Activated CD8-positive, alpha-beta memory T cell treated with anti-CD3 and anti-CD28 coated beads, Interleukin-2, amount 50 U/mL, for 24 hours (primary cell): ENCODE measurements around the gene TTC13.
"Not testable (repeated sequence)": the region's sequence is repeated elsewhere in the genome, so short reads cannot be mapped to it uniquely, and the experiment has no call there.

Experiments
- DNase-seq: peaks from one replicate; pipeline ENCODE4 v3.0.0-alpha.2; 2020; ENCODE audit errors: extremely low read depth

The TTC13 gene

DNA sequence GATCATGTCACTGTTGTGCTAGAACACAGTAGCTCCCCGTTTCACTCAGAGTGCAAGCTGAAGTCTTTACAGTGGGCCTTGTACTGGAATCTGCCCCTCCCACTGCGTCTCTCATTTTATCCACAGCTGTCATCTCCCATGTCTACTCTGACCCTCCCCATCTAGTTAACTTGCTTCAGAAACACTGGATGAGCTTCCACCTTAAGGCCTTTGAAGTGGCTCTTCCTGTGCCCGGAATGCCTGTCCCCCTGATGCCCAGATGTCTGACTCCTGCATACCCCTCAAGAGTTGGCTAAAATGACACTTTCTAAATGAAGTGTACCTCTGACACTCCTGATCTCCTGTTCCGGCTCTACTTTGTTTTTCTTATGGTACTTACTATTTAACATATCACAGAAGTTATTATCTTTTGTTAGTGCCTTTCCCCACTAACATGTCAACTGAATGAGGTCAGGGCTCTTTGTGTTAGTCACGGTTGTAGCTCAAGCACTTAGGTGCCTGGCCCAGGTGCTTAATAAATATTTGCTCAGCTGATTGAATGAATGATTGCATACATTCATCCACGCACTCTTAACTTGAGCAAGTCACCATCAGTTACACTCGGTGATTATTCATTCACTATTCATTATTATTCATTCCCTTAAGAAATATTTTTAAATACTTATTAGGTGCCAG, 13.6 kb upstream of the TTC13 start:
- DNase-seq = no peak

- DNase-seq = no peak
Observed at GRCh38 chr1:230987448-230987847, 8.8 kb upstream of the TTC13 start.

DNA sequence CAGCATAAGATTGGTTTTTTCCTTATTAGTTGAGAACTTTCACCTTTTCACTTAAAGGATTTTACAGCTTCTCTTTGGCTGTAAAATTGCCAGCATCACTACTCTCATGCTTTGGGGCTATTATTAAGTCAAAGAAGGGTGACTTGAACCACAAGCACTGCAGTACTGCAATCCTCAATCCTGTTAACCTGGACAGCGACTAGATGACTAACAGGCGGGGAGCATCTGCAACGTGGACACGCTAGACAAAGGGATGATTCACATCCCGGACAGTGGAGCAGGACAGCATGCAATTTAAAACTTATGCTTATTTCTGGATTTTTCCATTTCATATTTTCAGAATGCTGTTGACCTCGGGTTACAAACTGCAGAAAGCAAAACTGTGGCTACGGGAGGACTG, 8.3 kb upstream of the TTC13 start:
- DNase-seq = no peak

- DNase-seq = no peak
Observed at GRCh38 chr1:230985711-230986110, 7.0 kb upstream of the TTC13 start.

DNA sequence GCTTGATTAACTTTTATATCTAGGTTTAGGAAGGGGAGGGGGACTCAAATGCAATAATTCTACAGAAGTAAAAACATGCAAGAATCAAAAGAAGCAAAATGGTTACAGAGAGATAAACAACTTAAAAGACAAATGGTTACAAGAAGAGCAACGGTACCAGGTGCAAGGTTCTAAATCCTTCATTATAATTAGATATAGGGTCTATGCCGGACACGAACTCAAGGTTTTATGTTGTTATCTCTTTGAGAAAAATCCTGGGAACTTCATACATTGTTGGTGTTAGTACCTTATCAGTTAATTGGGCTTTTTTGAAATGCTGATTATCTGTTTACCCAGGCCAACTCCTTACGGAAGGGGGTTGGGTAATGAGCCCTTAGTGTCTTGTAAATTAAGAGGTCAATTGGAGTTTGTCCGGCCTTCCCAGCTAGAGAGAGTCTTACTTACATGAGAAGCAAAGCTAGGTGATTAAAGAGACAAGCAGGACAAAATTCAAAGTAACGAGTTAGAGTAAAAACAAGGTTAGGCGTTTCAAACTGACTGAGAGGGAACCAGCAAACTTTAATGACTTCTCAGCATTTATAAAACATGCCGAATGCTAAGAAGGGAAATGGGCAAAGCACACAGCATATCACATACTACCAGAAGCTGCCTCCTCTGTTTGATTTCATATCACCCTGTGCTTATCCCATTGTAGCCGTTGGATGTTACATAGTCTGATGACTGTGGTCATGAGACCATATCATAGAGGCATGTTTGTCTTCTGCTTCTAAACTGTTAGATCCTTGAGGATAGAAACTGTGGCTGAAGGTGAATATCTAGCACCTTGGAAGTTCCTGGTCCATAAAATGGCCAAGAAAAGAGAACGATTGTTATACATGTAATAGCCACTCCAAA, 6.2 kb upstream of the TTC13 start:
- DNase-seq = not testable (repeated sequence)

DNA sequence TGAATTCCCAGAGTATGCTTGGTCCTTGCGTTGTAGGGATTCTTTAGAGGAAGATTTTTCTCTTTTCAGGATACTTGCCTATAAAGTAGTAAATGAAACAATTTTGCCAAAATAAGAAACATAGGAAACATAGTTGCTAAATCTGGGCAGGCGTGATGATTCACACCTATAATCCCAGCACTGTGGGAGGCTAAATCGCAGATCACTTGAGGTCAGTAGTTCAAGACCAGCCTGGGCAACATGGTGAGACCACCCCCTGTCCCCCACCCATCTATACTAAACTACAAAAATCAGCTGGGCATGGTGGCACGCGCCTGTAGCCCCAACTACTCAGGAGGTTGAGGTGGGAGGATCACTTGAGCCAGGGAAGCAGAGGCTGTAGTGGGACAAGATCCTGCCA, 5.2 kb upstream of the TTC13 start:
- DNase-seq = no peak

- no peak for DNase-seq
Observed at GRCh38 chr1:230982696-230983095, 4.0 kb upstream of the TTC13 start.

GRCh38 chr1:230979952-230980351, 1.3 kb upstream of the TTC13 start:
- DNase-seq = no peak

DNA sequence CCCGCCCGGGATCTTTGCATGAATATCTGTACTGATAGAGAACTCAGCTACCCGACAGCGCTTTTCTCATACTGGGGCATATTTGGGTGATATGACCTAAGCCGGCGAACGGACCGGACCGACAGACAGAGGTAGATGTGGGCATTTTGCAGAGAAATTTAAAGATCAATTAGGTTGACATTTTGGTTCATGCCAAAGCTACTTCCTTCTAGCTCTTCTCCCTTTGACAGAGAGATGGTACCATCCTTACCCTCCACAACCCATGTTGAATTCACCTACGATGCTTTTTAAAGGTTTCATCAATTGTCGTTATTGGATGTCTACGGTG, 692 bp upstream of the TTC13 start:
- DNase-seq = no peak

- DNase-seq = no peak
Observed at GRCh38 chr1:230977761-230978490, 735 bp downstream of the TTC13 start.

DNA sequence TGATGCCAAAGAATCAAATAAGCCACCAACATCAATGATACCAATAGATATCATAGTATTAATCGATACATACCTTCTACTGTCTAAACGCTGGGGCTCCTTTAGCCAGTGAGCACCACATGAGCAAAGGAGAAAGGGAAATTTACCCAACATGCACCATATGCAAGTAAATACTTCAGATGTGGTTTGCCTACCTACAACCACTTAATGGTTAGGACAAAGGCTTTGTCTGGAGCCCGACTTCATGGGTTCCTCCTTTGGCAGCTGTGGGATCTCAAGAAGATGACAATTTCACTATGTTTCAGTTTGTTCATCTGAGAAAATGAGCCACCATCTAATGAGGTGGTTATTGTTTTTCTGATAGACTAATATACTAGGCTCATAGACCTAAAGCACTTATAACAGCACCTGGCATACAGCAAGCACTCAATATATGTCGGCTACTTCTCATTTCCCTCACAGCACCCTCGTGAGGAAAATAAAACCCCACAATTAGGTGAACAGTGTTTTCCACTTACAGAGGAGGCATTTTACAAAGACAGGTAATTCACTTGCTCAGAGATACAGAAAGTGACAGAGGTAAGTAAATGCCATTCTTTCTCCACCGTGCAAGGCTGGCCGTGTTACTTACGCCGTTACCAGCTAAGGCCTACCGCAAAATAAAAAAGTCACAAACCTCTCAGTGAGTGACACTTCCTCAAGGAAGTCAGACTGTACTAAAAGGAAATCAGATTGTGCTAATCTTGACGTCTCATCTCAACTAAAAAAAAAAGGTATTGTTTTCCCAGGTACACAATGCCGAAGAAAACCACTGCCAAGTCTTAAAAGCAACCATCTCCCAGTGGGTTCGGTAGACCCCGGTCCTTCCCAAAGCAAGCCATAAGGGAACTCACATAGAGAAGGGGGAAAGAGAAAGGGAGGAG, 1.6 kb downstream of the TTC13 start:
- no peak for DNase-seq

DNA sequence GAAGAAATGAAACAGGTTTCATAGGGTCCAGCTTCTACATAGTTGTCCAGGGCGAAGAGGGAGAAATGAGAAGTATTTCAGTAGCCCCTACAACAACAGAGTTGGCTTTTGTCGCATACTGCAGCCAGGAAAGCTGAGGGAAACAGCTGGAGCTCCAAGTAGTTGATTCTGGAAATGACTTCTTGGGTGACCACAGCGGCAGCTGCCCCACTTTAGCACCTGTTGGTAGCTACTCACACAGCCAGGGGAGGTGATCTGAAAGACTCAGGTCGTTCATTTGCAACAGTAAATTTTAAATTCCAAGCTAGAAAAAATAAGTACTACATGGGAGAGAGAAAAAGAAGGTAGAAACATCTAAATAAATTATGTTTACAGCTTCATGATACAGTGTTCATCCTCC, 2.3 kb downstream of the TTC13 start:
- DNase-seq = no peak

- DNase-seq = no peak
Observed at GRCh38 chr1:230975636-230976035, 3.0 kb downstream of the TTC13 start.

GRCh38 chr1:230972855-230973271, 5.8 kb downstream of the TTC13 start:
- no peak for DNase-seq

DNA sequence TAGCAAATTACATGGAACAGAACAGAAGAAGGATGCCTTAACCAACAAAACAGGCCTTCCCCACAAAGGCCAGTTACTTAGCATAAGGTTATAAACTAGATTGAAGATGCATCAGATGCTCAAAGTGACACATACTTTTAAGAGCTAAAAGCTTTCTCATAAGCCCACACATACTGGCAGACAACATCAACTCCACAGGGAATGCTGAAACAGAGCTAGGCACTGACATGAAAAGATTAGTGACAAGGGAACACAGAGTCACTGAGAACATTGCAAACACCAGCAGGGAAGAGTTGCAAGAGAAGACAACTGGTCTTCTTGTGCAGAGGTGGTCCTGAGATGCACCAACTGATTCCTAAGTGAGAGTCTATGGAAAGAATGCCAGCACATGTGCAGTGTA, 6.9 kb downstream of the TTC13 start:
- DNase-seq = no peak

DNA sequence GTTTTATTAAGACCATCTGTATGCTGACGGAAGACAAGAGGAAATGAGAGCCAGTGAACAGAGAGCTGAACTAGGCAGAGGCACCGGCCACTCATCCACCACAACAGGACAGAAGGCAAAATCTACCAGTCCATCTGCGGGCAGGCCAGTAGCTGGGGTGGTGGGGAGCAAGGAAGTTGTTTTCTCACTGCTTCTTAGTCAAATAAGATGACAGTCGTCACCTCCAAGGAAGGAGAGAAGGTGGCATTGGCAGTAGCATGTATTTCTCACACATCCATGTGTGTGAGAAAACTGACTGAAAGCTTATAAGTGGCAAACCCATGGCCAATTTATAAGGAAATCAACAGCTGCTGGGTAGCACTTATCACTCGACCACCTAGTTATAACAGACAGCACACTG, 8.2 kb downstream of the TTC13 start:
- DNase-seq = no peak

GRCh38 chr1:230966358-230966873, 12.2 kb downstream of the TTC13 start:
- no peak for DNase-seq

DNA sequence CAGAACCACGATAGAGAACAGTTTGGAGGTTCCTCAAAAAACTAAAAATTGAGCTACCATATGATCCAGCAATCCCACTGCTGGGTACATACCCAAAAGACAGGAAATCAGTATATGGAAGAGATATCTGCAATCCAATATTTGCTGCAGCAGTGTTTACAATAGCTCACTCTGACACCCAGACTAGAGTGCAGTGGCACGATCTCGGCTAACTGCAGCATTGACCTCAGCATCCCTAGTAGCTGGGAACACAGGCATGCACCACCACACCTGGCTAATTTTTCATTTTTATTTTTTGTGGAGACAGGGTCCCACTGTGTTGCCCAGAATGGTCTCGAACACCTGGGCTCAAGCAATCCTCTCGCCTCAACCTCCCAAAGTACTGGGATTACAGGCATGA, 13.1 kb downstream of the TTC13 start:
- no peak for DNase-seq

- no peak for DNase-seq
Observed at GRCh38 chr1:230964896-230965295, 13.8 kb downstream of the TTC13 start.

GRCh38 chr1:230958370-230958769, 20.3 kb downstream of the TTC13 start:
- DNase-seq = no peak

DNA sequence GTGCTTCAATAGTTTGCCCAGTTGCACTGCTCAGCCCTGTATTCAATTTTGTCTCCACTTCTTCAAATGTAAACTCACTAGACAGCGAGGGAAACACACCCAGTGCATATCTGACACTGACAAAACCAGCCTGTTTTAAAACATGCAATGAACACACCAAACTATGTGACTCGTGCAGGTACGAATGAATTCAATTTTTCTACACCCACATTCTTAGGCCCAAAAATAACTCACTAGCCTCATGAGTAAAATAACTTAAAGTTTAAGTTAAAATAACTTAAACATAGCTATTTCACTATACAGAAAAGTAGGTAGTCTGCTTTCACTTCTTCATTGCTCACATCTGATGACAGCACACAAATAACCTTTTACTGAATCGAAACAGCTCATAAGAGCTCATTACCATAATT, 21.1 kb downstream of the TTC13 start:
- no peak for DNase-seq
